ENCODE measurements around the gene CSAD. TPM values are rescaled to one million over a fixed set of nuclear protein-coding genes. Genes with fewer than 3 reads are reported as not detected.

CSAD gene
- total and polyA plus RNA-seq, 2 of the 13 experiments (the other 11 are each of a cell fraction or from before 2014, with no cell fraction given): 7.2 to 23.5 TPM

DNA sequence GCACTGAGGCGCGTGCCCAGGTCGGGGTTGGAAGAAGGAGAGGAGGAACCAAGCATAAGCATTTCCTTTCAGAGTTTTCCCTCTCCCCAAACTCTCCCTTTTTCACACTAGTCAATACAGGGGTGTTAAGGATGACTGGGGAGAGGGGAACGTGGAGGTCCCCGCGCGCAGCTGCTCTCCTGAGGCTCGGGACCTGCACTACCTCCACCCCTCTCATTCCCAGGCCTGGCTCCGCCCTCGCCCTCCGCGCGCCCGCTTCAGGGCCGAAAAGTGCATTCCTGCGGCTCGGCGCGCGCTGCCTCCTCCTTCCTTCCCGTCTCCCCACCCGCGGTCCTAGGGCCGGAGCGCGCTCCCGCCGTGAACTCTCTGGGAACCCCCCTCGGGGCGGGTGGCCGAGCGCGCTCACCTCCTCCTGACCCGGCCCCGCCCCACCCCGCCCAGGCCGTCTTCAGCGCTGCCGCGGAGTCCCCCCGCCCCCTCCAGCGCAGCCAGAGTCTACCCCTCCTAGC is 40.0 kb upstream of the CSAD start (continued):
- TF ChIP-seq, protein P1, sequence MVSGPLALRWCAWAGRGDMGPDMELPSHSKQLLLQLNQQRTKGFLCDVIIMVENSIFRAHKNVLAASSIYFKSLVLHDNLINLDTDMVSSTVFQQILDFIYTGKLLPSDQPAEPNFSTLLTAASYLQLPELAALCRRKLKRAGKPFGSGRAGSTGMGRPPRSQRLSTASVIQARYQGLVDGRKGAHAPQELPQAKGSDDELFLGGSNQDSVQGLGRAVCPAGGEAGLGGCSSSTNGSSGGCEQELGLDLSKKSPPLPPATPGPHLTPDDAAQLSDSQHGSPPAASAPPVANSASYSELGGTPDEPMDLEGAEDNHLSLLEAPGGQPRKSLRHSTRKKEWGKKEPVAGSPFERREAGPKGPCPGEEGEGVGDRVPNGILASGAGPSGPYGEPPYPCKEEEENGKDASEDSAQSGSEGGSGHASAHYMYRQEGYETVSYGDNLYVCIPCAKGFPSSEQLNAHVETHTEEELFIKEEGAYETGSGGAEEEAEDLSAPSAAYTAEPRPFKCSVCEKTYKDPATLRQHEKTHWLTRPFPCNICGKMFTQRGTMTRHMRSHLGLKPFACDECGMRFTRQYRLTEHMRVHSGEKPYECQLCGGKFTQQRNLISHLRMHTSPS (CRISPR knock-in tag; IDR thresholded peaks at IDR 0.05; ENCODE audit: low read depth): no peak
- TF ChIP-seq SMAD9 (CRISPR knock-in tag; IDR thresholded peaks at IDR 0.05) (no peak), ZNF569 (CRISPR knock-in tag; IDR thresholded peaks at IDR 0.05; ENCODE audit: borderline replicate concordance) (no peak), TAF1 (CRISPR knock-in tag; IDR thresholded peaks at IDR 0.05) (0 out of 2 replicates have a peak, but pooled peaks have one; percentile 16), SP1 (IDR thresholded peaks at IDR 0.05) (no peak), SP1 (CRISPR knock-in tag; IDR thresholded peaks at IDR 0.05) (peak; percentile 71), NR2F6 (IDR thresholded peaks at IDR 0.05) (no peak), NR2F6 (CRISPR knock-in tag; IDR thresholded peaks at IDR 0.05) (peak; percentile 49), ZNF136 (CRISPR knock-in tag; IDR thresholded peaks at IDR 0.05; ENCODE audit: low read depth) (no peak), RORA (CRISPR knock-in tag; IDR thresholded peaks at IDR 0.05) (no peak), ZNF772 (CRISPR knock-in tag; IDR thresholded peaks at IDR 0.05) (0 out of 2 replicates have a peak, but pooled peaks have one; percentile 11)
- TF ChIP-seq, protein P2, sequence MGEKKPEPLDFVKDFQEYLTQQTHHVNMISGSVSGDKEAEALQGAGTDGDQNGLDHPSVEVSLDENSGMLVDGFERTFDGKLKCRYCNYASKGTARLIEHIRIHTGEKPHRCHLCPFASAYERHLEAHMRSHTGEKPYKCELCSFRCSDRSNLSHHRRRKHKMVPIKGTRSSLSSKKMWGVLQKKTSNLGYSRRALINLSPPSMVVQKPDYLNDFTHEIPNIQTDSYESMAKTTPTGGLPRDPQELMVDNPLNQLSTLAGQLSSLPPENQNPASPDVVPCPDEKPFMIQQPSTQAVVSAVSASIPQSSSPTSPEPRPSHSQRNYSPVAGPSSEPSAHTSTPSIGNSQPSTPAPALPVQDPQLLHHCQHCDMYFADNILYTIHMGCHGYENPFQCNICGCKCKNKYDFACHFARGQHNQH (CRISPR knock-in tag; IDR thresholded peaks at IDR 0.05): peak; percentile 60; the same call in 1 of the 2 replicates

All from HepG2 (cell line).